HG03342 (cell line): Measurements from ENCODE around the gene MAPKBP1.
"Not testable (repeated sequence)": the region's sequence is repeated elsewhere in the genome, so short reads cannot be mapped to it uniquely, and the experiment has no call there.

ENCODE experiments used
- ATAC-seq: cut with Tn5 transposase; IDR thresholded peaks from one replicate; pipeline ENCODE4 v1.9.1; 2021; ENCODE audit warnings: mild to moderate bottlenecking, moderate library complexity; ENCODE audit not compliant: unreplicated experiment

Gene MAPKBP1

GRCh38 chr15:41774062-41774881 lies at the start of gene MAPKBP1:
Gene MAPKBP1 (plus strand): TSS chr15:41774484. CDS start chr15:41775276, 792 bp downstream.
- ATAC-seq: peak; percentile 77

- no peak for ATAC-seq
These were observed 47.1 kb upstream of the MAPKBP1 start for GRCh38 chr15:41727143-41727542.

- not testable (repeated sequence) for ATAC-seq
These were observed 46.2 kb upstream of the MAPKBP1 start for GRCh38 chr15:41728061-41728460.

GRCh38 chr15:41730543-41730942 lies 43.7 kb upstream of the MAPKBP1 start:
- no peak for ATAC-seq

- no peak for ATAC-seq
These were observed 41.8 kb upstream of the MAPKBP1 start for GRCh38 chr15:41732483-41732882.

- no peak for ATAC-seq
These were observed 40.2 kb upstream of the MAPKBP1 start for GRCh38 chr15:41734079-41734478.

GRCh38 chr15:41735046-41735445 lies 39.2 kb upstream of the MAPKBP1 start:
- no peak for ATAC-seq

GRCh38 chr15:41735492-41735891 lies 38.8 kb upstream of the MAPKBP1 start:
- not testable (repeated sequence) for ATAC-seq

GRCh38 chr15:41746802-41747201 lies 27.5 kb upstream of the MAPKBP1 start:
- no peak for ATAC-seq

GRCh38 chr15:41756198-41756597 lies 18.1 kb upstream of the MAPKBP1 start:
- no peak for ATAC-seq

GRCh38 chr15:41772720-41773331 lies 1.5 kb upstream of the MAPKBP1 start:
- ATAC-seq: no peak

- ATAC-seq: no peak
These were observed 954 bp upstream of the MAPKBP1 start for GRCh38 chr15:41773332-41773728.

GRCh38 chr15:41773729-41774061 lies 589 bp upstream of the MAPKBP1 start:
- no peak for ATAC-seq

GRCh38 chr15:41774882-41775417 lies 666 bp downstream of the MAPKBP1 start:
- ATAC-seq: no peak

GRCh38 chr15:41775651-41776050 lies 1.4 kb downstream of the MAPKBP1 start:
- ATAC-seq: no peak

- ATAC-seq: no peak
These were observed 3.2 kb downstream of the MAPKBP1 start for GRCh38 chr15:41777421-41777973.

- no peak for ATAC-seq
These were observed 4.2 kb downstream of the MAPKBP1 start for GRCh38 chr15:41778521-41778920.

- ATAC-seq: no peak
These were observed 5.4 kb downstream of the MAPKBP1 start for GRCh38 chr15:41779662-41780157.

GRCh38 chr15:41780266-41780665 lies 6.0 kb downstream of the MAPKBP1 start:
- no peak for ATAC-seq

- no peak for ATAC-seq
These were observed 6.4 kb downstream of the MAPKBP1 start for GRCh38 chr15:41780727-41781126.

- ATAC-seq: no peak
These were observed 8.3 kb downstream of the MAPKBP1 start for GRCh38 chr15:41782371-41783282.
